ENCODE results near the gene FLNB.

- TF ChIP-seq EZH2 (IDR thresholded peaks at IDR 0.05; ENCODE audit: insufficient read depth, poor library complexity, severe bottlenecking) (no peak), EZH2phosphoT487 (IDR thresholded peaks at IDR 0.05; ENCODE audit: insufficient read depth, low read depth) (no peak)
These were observed 77.4 kb downstream of the FLNB start for GRCh38 chr3:58085616-58086015.

All from GM23248 (cell line).